Measurements from ENCODE around the gene WDR73. TPM values are rescaled to one million over a fixed set of nuclear protein-coding genes. Genes with fewer than 3 reads are reported as not detected.

The WDR73 gene
- 18.6 and 25.5 TPM in 2 replicates for total RNA-seq (2012; rRNA removed)
- polyA plus RNA-seq (2012; rRNA removed): 18.8 and 21.5 TPM in 2 replicates
- 10.0 and 14.8 TPM in 2 replicates for polyA plus RNA-seq (2012; cell fraction: cytosol; rRNA removed)
- 56.1 and 58.7 TPM in 2 replicates for polyA plus RNA-seq (2012; cell fraction: nucleus; rRNA removed; ENCODE audit: low replicate concordance)
- percentile 75 among the genes with signal in this experiment for Bru-seq, nascent RNA
- percentile 90 among the genes with signal in this experiment for BruChase-seq, experiment 1, labeled RNA remaining after a 6-hour chase
- BruChase-seq, experiment 2, labeled RNA remaining after a 2-hour chase: percentile 84 among the genes with signal in this experiment
- long read RNA-seq, full-length matches to known transcripts: 20 of 40 reads
- long read RNA-seq, partial matches to known transcripts: 5 of 40 reads
- long read RNA-seq, other reads (novel, unspliced or antisense): 15 of 40 reads

- Histone ChIP-seq H2BK15ac (ENCODE audit: low read depth, low read length) (no peak within 1 kb of the TSS; the same call in 2 of the 3 replicates), H3K27me3 (ENCODE audit: control insufficient read depth, insufficient read depth, low read length) (no peaks in the 10 kb centered on the region), H4K20me1 (ENCODE audit: insufficient read depth, low read length) (no peaks in the 10 kb centered on the region), H3K9me1 (ENCODE audit: insufficient read depth, low read length) (peaks cover 13% of the 10 kb centered on the region), H3K4ac (ENCODE audit: low read depth, low read length) (peak within 1 kb of the TSS; percentile 92), H3K14ac (replicated peaks; ENCODE audit: low read depth, low read length) (peak within 1 kb of the TSS; percentile 96), H3K4me1 (ENCODE audit: control insufficient read depth, insufficient read depth, low read length) (peaks cover 9% of the 10 kb centered on the region), H3K36me3 (ENCODE audit: control insufficient read depth, insufficient read depth, low read length) (peaks cover 12% of the 10 kb centered on the region), H2AFZ (replicated peaks; ENCODE audit: low read length, poor library complexity) (peak within 1 kb of the TSS; percentile 95), H2BK5ac (ENCODE audit: low read depth, low read length, poor library complexity, severe bottlenecking) (peak within 1 kb of the TSS; percentile 85), H3K9ac (ENCODE audit: low read depth, low read length) (peak within 1 kb of the TSS; percentile 95), H3K4me3 (ENCODE audit: insufficient read depth, low read depth, low read length) (peak within 1 kb of the TSS; percentile 83), H2BK120ac (ENCODE audit: low read depth, low read length) (0 out of 2 replicates have a peak within 1 kb of the TSS, but pooled peaks have one; percentile 35), H3K23ac (ENCODE audit: low read depth, low read length) (peak within 1 kb of the TSS; percentile 90), H4K8ac (ENCODE audit: low read depth in 2 of 2, low read length in 2 of 2) (peak within 1 kb of the TSS; percentile 88 to 98), H3K9me3 (ENCODE audit: control insufficient read depth, insufficient read depth, low read length) (no peaks in the 10 kb centered on the region), H2BK20ac (ENCODE audit: low read depth, low read length) (no peak within 1 kb of the TSS; the same call in 1 of the 2 replicates), H3K79me1 (ENCODE audit: low read depth in 1 of 2, low read length in 2 of 2) (peaks cover 19 to 53% of the 10 kb centered on the region in 2 experiments), H4K91ac (ENCODE audit: insufficient read depth, low read depth, low read length) (peak within 1 kb of the TSS; percentile 78), H2AK5ac (ENCODE audit: low read depth, low read length) (peak within 1 kb of the TSS; percentile 91), H3K18ac (ENCODE audit: low read depth, low read length) (peak within 1 kb of the TSS; percentile 58), H3K4me2 (ENCODE audit: low read depth, low read length) (peak within 1 kb of the TSS; percentile 87), H3K56ac (ENCODE audit: extremely low read depth, insufficient read depth, low read length) (peak within 1 kb of the TSS; percentile 93), H4K5ac (ENCODE audit: low read depth, low read length) (peak within 1 kb of the TSS; percentile 78), H3K27ac (ENCODE audit: insufficient read depth, low read length) (peak within 1 kb of the TSS; percentile 92), H2AK9ac (replicated peaks; ENCODE audit: low read depth, low read length, poor library complexity) (peak within 1 kb of the TSS; percentile 97)
- BruUV-seq (replicated peaks): no TSS peak
- intact Hi-C loops (cut with micrococcal nuclease) (loop anchor here (1.0 to 5.0 kb wide), 5 partner anchors 52 to 274 kb away; partner anchors contain the start of genes ZNF592 and ZSCAN2), dilution Hi-C loops (cut with HindIII; ENCODE audit: low sequenced_read_pairs, unreplicated experiment) (no loop called here), in situ Hi-C loops (cut with MboI; ENCODE audit: low sequenced_read_pairs) (no loop called here)
- DNase-seq (peak; percentile 92), ATAC-seq (ENCODE audit: low read depth) (peak; percentile 89)
- 0% methylated on average over 20 of the region's 49 CpGs; no CpG with 5 or more reads in 1 of the 2 experiments for WGBS, 2 experiments (ENCODE audit: extremely low coverage in 2 of 2, insufficient read length in 1 of 2)
- TF ChIP-seq BHLHE40 (IDR thresholded peaks at IDR 0.05; ENCODE audit: low read depth, low read length) (no peak), CHD1 (IDR thresholded peaks at IDR 0.05; ENCODE audit: low read depth, low read length) (no peak), CEBPB (IDR thresholded peaks at IDR 0.05; ENCODE audit: low read depth, low read length) (no peak), SMC3 (IDR thresholded peaks at IDR 0.05; ENCODE audit: low read depth, low read length) (no peak), RCOR1 (IDR thresholded peaks at IDR 0.05; ENCODE audit: insufficient replicate concordance, low read length) (no peak), MXI1 (IDR thresholded peaks at IDR 0.05; ENCODE audit: borderline replicate concordance, low read depth, low read length) (0 out of 2 replicates have a peak, but pooled peaks have one; percentile 45), MAFK (IDR thresholded peaks at IDR 0.05; ENCODE audit: low read depth, low read length) (no peak), POLR2A (IDR thresholded peaks at IDR 0.05; ENCODE audit: low read depth, low read length) (peak; percentile 45), MAZ (IDR thresholded peaks at IDR 0.05; ENCODE audit: borderline replicate concordance, low read depth, low read length) (peak; percentile 63; the same call in 1 of the 2 replicates), ELK1 (IDR thresholded peaks at IDR 0.05; ENCODE audit: borderline replicate concordance, low read depth, low read length) (no peak)
- POLR2A ChIA-PET (ENCODE audit: unreplicated experiment): interaction anchor here (0.5 kb wide), 2 partner anchors 22 to 73 kb away, joined by 3 to 5 read pairs; no protein-coding TSS in a partner anchor
- CTCF ChIA-PET: interaction anchor here (1.3 kb wide), 1 partner anchor 224 kb away, joined by 6 read pairs; no protein-coding TSS in a partner anchor
Observed at GRCh38 chr15:84653910-84654688, at the start of gene WDR73. TSS of gene WDR73 (minus strand) at chr15:84654283. CDS start at chr15:84654274, 9 bp downstream.
